DND-41 (cell line): ENCODE measurements around the gene ST14.

Experiments
- ATAC-seq: fragments of 200-7000 bp; cut with Tn5 transposase; 3 replicates; pipeline ENCODE4 v1.9.1; 2021; ENCODE audit warnings: low read depth; ENCODE audit not compliant: insufficient read depth
- DNase-seq: peaks from one replicate; pipeline ENCODE4 v3.0.0-alpha.2; 2020
- H2AFZ ChIP-seq: 2 replicates; pipeline ENCODE4 v1.6.0; 2012; ENCODE audit warnings: low read depth, low read length
- H3K27ac ChIP-seq: 2 replicates; pipeline ENCODE4 v1.5.1; 2012; ENCODE audit warnings: low read length, inconsistent platforms
- H3K27me3 ChIP-seq: fragments of 200-600 bp; sonication (generic); 2 replicates; pipeline ENCODE4 v1.6.0; 2012; ENCODE audit warnings: low read length, mild to moderate bottlenecking, inconsistent platforms; ENCODE audit not compliant: insufficient read depth, poor library complexity
- H3K36me3 ChIP-seq: 2 replicates; pipeline ENCODE4 v1.5.1; 2012; ENCODE audit warnings: low read length, inconsistent platforms; ENCODE audit not compliant: insufficient read depth
- H3K4me1 ChIP-seq: 2 replicates; pipeline ENCODE4 v1.5.1; 2012; ENCODE audit warnings: mild to moderate bottlenecking, low read length; ENCODE audit not compliant: insufficient read depth
- H3K4me2 ChIP-seq: 2 replicates; pipeline ENCODE4 v1.6.0; 2012; ENCODE audit warnings: mild to moderate bottlenecking, moderate library complexity, low read length, inconsistent platforms; ENCODE audit not compliant: insufficient read depth
- H3K4me3 ChIP-seq, 2 experiments: fragments of 200-600 bp in 1 of 2; shearing (Covaris generic) in 1 of 2; 2 replicates each; pipeline ENCODE4 v1.5.1; 2012 to 2016; ENCODE audit warnings: inconsistent platforms in 2 of 2, low read length in 2 of 2, mild to moderate bottlenecking in 2 of 2, low read depth in 1 of 2, moderate library complexity in 1 of 2
- H3K79me2 ChIP-seq: 2 replicates; pipeline ENCODE4 v1.6.0; 2012; ENCODE audit warnings: low read length, inconsistent platforms; ENCODE audit not compliant: insufficient read depth
- H3K9ac ChIP-seq: 2 replicates; pipeline ENCODE4 v1.6.0; 2012; ENCODE audit warnings: low read depth, mild to moderate bottlenecking, inconsistent platforms, low read length, moderate library complexity
- H3K9me3 ChIP-seq: 2 replicates; pipeline ENCODE4 v1.5.1; 2012; ENCODE audit warnings: low read length, moderate library complexity, mild to moderate bottlenecking, inconsistent platforms; ENCODE audit not compliant: insufficient read depth, severe bottlenecking
- H4K20me1 ChIP-seq: 2 replicates; pipeline ENCODE4 v1.6.0; 2012; ENCODE audit warnings: low read length; ENCODE audit not compliant: insufficient read depth
- CTCF ChIP-seq: IDR thresholded peaks from 2 replicates; pipeline ENCODE4 v1.5.1; 2012; ENCODE audit warnings: borderline replicate concordance, low read length, moderate library complexity, mild to moderate bottlenecking; ENCODE audit not compliant: poor library complexity, severe bottlenecking; ENCODE audit errors: extremely low read depth
- EZH2 ChIP-seq: IDR thresholded peaks from 3 replicates; pipeline ENCODE4 v1.6.1; 2012; ENCODE audit warnings: borderline replicate concordance, low read depth, mild to moderate bottlenecking, moderate library complexity, low read length, inconsistent platforms; ENCODE audit not compliant: severe bottlenecking

ST14 gene

GRCh38 chr11:130180896-130181294, 21.3 kb downstream of the ST14 start:
- H3K4me2 ChIP-seq, result no peak overlapping the region
- no peaks in the 10 kb centered on the region for H3K79me2 ChIP-seq
- no peak for TF ChIP-seq EZH2
- DNase-seq (no peak), ATAC-seq (no peak)
- H2AFZ ChIP-seq, result no peak overlapping the region
- no peak overlapping the region for H3K4me3 ChIP-seq
- H3K27me3 ChIP-seq, result no peaks in the 10 kb centered on the region
- H3K9ac ChIP-seq, result no peak overlapping the region
- H4K20me1 ChIP-seq, result no peaks in the 10 kb centered on the region
- no peaks in the 10 kb centered on the region for H3K9me3 ChIP-seq
- no peaks in the 10 kb centered on the region for H3K36me3 ChIP-seq
- no peaks in the 10 kb centered on the region for H3K4me1 ChIP-seq
- no peak overlapping the region for H3K27ac ChIP-seq

DNA sequence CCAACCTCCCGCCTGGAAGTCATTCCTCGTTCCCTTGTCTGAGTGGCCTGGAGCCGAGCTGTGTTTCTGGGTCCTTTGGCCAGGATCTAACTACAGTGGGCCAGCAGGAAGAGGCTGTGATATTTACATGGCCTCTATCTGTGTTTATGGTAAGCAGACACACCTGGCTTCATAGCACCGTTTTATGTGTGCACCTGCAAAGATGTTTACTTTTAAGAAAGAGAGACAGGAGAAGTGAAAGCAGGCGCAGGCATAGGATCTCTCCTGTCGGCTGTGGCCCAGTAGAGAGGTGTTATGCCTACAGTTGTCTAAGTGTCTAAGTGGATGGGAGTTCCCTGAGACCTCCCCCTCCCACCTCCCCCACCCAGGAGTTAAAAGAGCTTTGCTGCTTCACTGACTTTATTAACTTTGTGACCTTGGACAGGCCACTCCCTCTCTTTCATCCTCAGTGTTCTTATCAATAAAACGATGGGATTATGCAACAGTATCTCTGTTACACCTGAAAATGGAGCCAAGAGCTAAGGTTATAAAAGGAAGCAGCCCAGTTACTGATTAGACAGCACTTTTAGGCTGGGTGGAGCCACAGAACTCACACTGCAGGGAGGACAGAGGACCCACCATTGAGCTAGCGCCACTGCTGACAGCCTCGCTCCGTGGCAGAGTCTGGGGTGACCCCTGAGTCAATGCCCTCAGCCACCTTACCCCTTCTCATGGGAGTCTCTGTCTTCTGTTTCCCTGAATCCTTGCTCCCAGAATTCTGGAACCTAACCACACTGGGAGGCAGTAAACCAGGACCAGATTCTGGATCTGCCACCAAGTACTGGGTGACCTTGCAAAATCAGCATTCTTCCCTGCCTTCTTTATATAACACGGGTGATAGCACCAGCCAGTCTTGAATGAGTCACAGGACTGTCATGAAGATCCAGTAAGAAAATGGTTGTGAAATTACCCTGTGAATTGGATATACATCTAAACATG, 22.0 kb downstream of the ST14 start:
- Histone ChIP-seq H3K36me3 (no peaks in the 10 kb centered on the region), H3K9ac (no peak overlapping the region)

DNA sequence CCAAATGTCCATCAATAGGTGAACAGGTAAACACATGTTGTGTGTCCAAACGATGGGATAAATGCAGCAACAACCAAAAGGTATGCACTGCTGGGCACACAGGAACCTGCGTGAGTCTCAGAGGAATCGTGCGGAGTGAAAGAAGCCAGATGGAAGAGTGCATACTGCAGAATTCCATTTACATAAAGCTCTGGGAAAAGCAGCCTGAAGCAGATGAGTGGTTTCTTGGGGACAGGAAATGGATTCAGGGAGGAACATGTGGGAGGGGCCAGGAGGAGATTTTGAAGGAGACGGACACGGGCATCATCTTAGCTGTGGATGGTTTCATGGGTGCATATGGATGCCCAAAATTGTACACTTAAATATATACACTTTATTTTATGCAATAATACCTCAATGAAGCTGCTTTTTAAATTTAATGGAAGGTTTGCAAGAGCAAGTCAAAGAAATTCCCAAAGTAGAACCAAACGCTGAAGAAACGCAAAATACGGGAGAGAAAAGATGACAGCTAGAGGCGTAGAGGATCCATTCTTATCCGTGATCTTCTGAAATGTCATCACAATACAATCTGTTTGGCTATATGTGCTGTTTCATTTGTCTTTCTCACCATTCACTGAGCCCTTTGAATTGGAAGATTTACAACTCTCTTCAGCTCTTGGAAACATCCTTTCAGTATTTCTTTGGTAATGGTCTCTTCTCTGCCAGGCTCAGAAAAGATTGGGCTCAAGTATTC, 24.5 kb downstream of the ST14 start:
- TF ChIP-seq CTCF (no peak), EZH2 (no peak)
- DNase-seq, result no peak
- H3K79me2 ChIP-seq, result no peaks in the 10 kb centered on the region

More for the DNA sequence above, 22.0 kb downstream of the ST14 start:
- TF ChIP-seq CTCF (no peak), EZH2 (no peak)
- ATAC-seq, result no peak
- Histone ChIP-seq H3K9me3 (no peaks in the 10 kb centered on the region), H3K4me2 (no peak overlapping the region), H4K20me1 (no peaks in the 10 kb centered on the region), H3K79me2 (no peaks in the 10 kb centered on the region), H3K4me1 (no peaks in the 10 kb centered on the region), H2AFZ (no peak overlapping the region), H3K27ac (no peak overlapping the region), H3K4me3 (no peak overlapping the region), H3K27me3 (no peaks in the 10 kb centered on the region)
- DNase-seq, result no peak

GRCh38 chr11:130187096-130187495, 27.5 kb downstream of the ST14 start:
- Histone ChIP-seq H4K20me1 (no peaks in the 10 kb centered on the region), H3K27ac (no peak overlapping the region), H3K4me1 (no peaks in the 10 kb centered on the region), H3K27me3 (no peaks in the 10 kb centered on the region), H3K36me3 (no peaks in the 10 kb centered on the region), H2AFZ (no peak overlapping the region), H3K9ac (no peak overlapping the region), H3K79me2 (no peaks in the 10 kb centered on the region), H3K4me2 (no peak overlapping the region), H3K4me3 (no peak overlapping the region), H3K9me3 (no peaks in the 10 kb centered on the region)
- DNase-seq (no peak), ATAC-seq (no peak)
- TF ChIP-seq CTCF (no peak), EZH2 (no peak)

More for the DNA sequence above, 24.5 kb downstream of the ST14 start:
- no peaks in the 10 kb centered on the region for H3K9me3 ChIP-seq
- H3K27me3 ChIP-seq, result no peaks in the 10 kb centered on the region
- ATAC-seq, result no peak
- H3K36me3 ChIP-seq, result no peaks in the 10 kb centered on the region
- H3K4me2 ChIP-seq, result no peak overlapping the region
- no peak overlapping the region for H3K27ac ChIP-seq
- H3K9ac ChIP-seq, result no peak overlapping the region
- H4K20me1 ChIP-seq, result no peaks in the 10 kb centered on the region
- H3K4me1 ChIP-seq, result no peaks in the 10 kb centered on the region
- no peak overlapping the region for H3K4me3 ChIP-seq
- no peak overlapping the region for H2AFZ ChIP-seq
